Colonic mucosa (tissue), 4 donors: ENCODE results near the gene CYP2R1. TPM values are rescaled to one million over a fixed set of nuclear protein-coding genes. Genes with fewer than 3 reads are reported as not detected.
A peak's percentile ranks its signal among the peaks of the same experiment; 100 is the strongest.

Source experiments
- DNase-seq: peaks from one replicate; pipeline ENCODE4 v3.0.0-alpha.2; 2020
- H3K27ac ChIP-seq: fragments of 200-600 bp; one replicate; pipeline ENCODE4 v1.8.0; 2021
- H3K27me3 ChIP-seq: fragments of 200-600 bp; one replicate; pipeline ENCODE4 v1.8.0; 2021
- H3K36me3 ChIP-seq: fragments of 200-600 bp; one replicate; pipeline ENCODE4 v1.8.0; 2021
- H3K4me1 ChIP-seq: fragments of 200-600 bp; one replicate; pipeline ENCODE4 v1.8.0; 2021; ENCODE audit warnings: mild to moderate bottlenecking
- H3K4me3 ChIP-seq: fragments of 200-600 bp; one replicate; pipeline ENCODE4 v1.8.0; 2021
- H3K9ac ChIP-seq, 2 donors: one replicate each; pipeline ENCODE4 v1.7.0; 2013; ENCODE audit warnings: control low read depth in 2 of 2, low read depth in 2 of 2, low read length in 2 of 2
- H3K9me3 ChIP-seq: fragments of 200-600 bp; one replicate; pipeline ENCODE4 v1.8.0; 2021
- intact Hi-C: fragments of 100-400 bp; cut with DNase I; formaldehyde crosslinking; loops from one replicate; pipeline ENCODE4 v1.14.1; 2022
- total RNA-seq, 2 donors: library from RNA; stranded (reverse); fragmentation: NEBNext Ultra II Directional in 1 of 2; extraction: Animal tissue kit (Norgen Biotek cat#: 25700) in 1 of 2; gene quantifications; one replicate each; pipeline ENCODE4 v1.2.1, GENCODE V29; 2021
- TF ChIP-seq, protein P1 (sequence below): fragments of 200-600 bp; IDR thresholded peaks from one replicate; pipeline ENCODE4 v1.8.0; 2022; ENCODE audit warnings: antibody characterized with exemption, mild to moderate bottlenecking
- donor health status: healthy.
- donor health status: DM: no; HTN: no; CAD: no.
- donor health status: DM: no; HTN: no; CAD: no.

CYP2R1 gene
- total RNA-seq, 2 donors from 2014 or later = 11.1 to 17.7 TPM

DNA sequence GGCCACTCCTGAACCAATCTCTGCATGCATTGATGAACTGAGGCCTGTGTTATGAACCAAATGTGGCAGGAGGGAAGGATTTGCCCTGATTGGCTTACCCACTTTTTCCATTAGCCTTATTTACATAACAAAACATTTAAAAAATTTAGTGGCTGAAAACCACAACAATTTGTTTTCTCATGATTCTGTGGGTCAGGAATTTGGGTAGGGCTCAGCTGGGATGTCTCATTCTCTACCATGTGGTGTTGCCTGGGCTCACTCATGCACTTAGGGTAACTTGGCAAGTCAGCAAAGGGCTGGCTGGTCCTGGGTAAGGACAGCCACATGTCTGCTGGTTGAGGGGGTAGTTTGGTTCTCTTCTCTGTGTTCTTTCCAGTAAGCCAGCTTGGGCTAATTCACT is 35.1 kb upstream of the CYP2R1 start:
- intact Hi-C loops = no loop called here
- TF ChIP-seq, protein P1, sequence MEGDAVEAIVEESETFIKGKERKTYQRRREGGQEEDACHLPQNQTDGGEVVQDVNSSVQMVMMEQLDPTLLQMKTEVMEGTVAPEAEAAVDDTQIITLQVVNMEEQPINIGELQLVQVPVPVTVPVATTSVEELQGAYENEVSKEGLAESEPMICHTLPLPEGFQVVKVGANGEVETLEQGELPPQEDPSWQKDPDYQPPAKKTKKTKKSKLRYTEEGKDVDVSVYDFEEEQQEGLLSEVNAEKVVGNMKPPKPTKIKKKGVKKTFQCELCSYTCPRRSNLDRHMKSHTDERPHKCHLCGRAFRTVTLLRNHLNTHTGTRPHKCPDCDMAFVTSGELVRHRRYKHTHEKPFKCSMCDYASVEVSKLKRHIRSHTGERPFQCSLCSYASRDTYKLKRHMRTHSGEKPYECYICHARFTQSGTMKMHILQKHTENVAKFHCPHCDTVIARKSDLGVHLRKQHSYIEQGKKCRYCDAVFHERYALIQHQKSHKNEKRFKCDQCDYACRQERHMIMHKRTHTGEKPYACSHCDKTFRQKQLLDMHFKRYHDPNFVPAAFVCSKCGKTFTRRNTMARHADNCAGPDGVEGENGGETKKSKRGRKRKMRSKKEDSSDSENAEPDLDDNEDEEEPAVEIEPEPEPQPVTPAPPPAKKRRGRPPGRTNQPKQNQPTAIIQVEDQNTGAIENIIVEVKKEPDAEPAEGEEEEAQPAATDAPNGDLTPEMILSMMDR = no peak

DNA sequence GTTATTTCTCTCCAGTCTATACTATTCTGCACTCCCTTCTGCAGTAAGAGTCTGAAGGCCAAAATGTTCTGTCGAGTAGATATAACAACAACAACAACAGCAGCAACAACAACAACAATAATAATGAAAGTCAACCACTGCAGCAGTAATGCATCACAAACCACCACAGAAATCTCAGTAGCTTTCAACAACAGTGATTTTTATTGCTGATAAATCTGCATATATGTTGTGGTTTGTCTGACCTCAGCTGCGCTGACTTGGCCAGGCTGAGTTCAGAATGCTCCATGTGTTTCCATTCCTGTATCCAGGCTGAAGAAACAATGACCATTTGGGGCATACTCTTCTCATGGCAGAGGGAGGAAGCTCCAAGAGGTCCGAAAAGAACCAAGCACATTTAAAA is 32.3 kb upstream of the CYP2R1 start:
- H3K9me3 ChIP-seq = no peaks in the 10 kb centered on the region

More for the DNA sequence above, 35.1 kb upstream of the CYP2R1 start:
- Histone ChIP-seq H3K4me1 (no peaks in the 10 kb centered on the region), H3K9ac (no peak overlapping the region), H3K27me3 (no peaks in the 10 kb centered on the region), H3K27ac (no peak overlapping the region), H3K4me3 (no peak overlapping the region), H3K9me3 (no peaks in the 10 kb centered on the region), H3K36me3 (no peaks in the 10 kb centered on the region)
- DNase-seq = no peak

DNA sequence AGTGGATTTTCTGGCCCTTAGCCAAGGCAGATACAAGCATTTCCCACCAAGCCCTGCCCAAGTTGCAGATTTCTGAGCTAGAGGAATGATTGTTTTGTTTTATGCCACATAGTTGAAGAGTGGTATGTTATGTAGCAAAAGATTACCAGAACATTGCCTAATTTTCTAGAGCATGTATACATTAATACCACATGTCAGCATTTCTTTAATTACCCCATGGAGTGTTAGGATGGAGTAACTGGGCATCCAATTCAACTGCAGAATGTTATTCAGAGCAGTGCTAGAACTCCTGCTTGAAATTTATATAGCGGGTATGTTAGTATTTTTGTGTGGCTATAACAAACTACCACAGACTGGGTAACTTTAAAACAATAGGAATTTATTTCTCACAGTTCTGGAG is 24.4 kb upstream of the CYP2R1 start:
- no peak for DNase-seq
- Histone ChIP-seq H3K36me3 (no peaks in the 10 kb centered on the region), H3K9me3 (no peaks in the 10 kb centered on the region), H3K27me3 (no peaks in the 10 kb centered on the region), H3K4me1 (no peaks in the 10 kb centered on the region), H3K9ac (no peak overlapping the region), H3K27ac (no peak overlapping the region), H3K4me3 (no peak overlapping the region)
- intact Hi-C loops = no loop called here
- TF ChIP-seq, protein P1 = no peak

More for the DNA sequence above, 32.3 kb upstream of the CYP2R1 start:
- Histone ChIP-seq H3K9ac (no peak overlapping the region), H3K36me3 (no peaks in the 10 kb centered on the region), H3K4me3 (no peak overlapping the region), H3K4me1 (no peaks in the 10 kb centered on the region), H3K27ac (no peak overlapping the region), H3K27me3 (no peaks in the 10 kb centered on the region)
- intact Hi-C loops = no loop called here
- TF ChIP-seq, protein P1 = no peak
- no peak for DNase-seq

DNA sequence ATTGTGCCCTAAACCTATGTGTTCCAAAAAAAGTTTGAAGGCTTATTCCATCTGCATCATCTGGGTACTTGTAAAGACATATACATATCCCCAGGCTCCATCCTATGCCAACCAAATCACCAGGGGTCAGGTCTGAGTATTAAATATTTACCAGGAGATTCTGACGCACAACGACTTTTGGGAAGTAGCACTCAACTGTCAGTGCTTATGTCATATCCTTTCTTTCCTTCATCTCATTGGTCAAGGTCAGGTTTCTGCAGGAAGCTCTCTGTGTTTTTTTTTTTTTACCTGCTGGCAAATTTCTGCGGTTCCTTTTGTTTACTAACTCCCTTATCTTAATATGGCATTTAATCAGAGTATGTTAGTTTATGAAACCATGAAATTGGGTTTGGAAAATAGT is 22.5 kb upstream of the CYP2R1 start:
- no peak for DNase-seq
- H3K4me1 ChIP-seq = no peaks in the 10 kb centered on the region
- no peak overlapping the region for H3K4me3 ChIP-seq
- TF ChIP-seq, protein P1 = no peak
- H3K27ac ChIP-seq = no peak overlapping the region
- H3K9me3 ChIP-seq = no peaks in the 10 kb centered on the region
- intact Hi-C loops = loop anchor here (5.0 kb wide), 1 partner anchor 158 kb away; the partner anchor contains the start of gene CALCB
- no peaks in the 10 kb centered on the region for H3K36me3 ChIP-seq
- no peaks in the 10 kb centered on the region for H3K27me3 ChIP-seq
- H3K9ac ChIP-seq = no peak overlapping the region

DNA sequence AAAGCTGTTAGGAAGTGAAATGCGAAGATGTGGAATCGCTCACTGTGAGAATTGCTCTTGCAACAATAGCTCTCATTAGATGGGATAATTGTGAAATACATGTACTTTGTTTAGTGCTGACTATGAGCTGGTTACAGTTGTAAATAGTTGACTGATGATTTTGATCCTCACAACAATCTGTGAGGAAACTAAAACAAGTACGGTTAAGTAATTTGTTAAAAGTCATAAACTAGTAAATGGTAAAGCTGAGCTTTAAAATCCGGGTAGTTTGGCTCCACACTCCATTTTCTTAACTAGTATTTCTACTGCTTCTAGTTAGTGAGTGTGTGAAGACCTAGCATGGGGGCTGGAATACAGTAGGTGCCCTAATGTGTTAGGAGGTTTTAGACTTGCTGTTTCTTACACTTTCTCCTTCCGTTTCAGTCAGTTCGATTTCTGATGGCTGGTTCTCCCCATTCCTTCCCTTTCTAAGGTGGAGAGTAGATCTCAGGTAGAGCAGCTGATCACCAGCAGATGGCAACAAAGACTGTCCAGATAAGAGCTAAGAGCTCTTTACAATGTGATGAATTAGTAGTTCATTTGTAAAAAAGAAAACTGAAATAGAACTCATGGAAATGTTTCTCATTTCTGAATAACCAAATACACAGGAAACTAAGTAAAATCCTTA is 16.3 kb upstream of the CYP2R1 start:
- Histone ChIP-seq H3K36me3 (no peaks in the 10 kb centered on the region), H3K4me1 (peaks cover 6% of the 10 kb centered on the region), H3K27me3 (no peaks in the 10 kb centered on the region), H3K9me3 (no peaks in the 10 kb centered on the region), H3K9ac (no peak overlapping the region), H3K4me3 (no peak overlapping the region), H3K27ac (no peak overlapping the region)
- DNase-seq = peak; percentile 45
- intact Hi-C loops = loop anchor here (5.0 to 10.0 kb wide), 2 partner anchors 296 to 371 kb away; no protein-coding TSS in a partner anchor
- TF ChIP-seq, protein P1 = peak; percentile 50
